Measurements from ENCODE around the gene PLPPR1.

GRCh38 chr9:101270302-101270701 lies 241.8 kb downstream of the PLPPR1 start:
- TF ChIP-seq CTCF (IDR thresholded peaks at IDR 0.05) (no peak), POLR2AphosphoS5 (IDR thresholded peaks at IDR 0.05; ENCODE audit: insufficient read depth in 1 of 2, low read depth in 1 of 2) (no peak), POLR2A (IDR thresholded peaks at IDR 0.05) (no peak)
